Ishikawa (cell line): ENCODE data around the gene CLCNKB.

Experiments used
- CEBPB ChIP-seq: IDR thresholded peaks from 2 replicates; pipeline ENCODE4 v1.6.1; 2012
- CREB1 ChIP-seq: IDR thresholded peaks from 2 replicates; pipeline ENCODE4 v1.6.1; 2012; ENCODE audit warnings: low read depth
- EGR1 ChIP-seq: IDR thresholded peaks from 2 replicates; pipeline ENCODE4 v1.6.1; 2012
- EP300 ChIP-seq: IDR thresholded peaks from 2 replicates; pipeline ENCODE4 v1.6.1; 2012; ENCODE audit warnings: borderline replicate concordance
- FOXM1 ChIP-seq: IDR thresholded peaks from 2 replicates; pipeline ENCODE4 v1.6.1; 2012; ENCODE audit warnings: low read depth, borderline replicate concordance
- MAX ChIP-seq: IDR thresholded peaks from 2 replicates; pipeline ENCODE4 v1.6.1; 2012
- NFIC ChIP-seq: IDR thresholded peaks from 2 replicates; pipeline ENCODE4 v1.6.1; 2012
- RAD21 ChIP-seq: IDR thresholded peaks from 2 replicates; pipeline ENCODE4 v1.6.1; 2012; ENCODE audit warnings: low read depth
- REST ChIP-seq: IDR thresholded peaks from 2 replicates; pipeline ENCODE4 v1.6.1; 2012; ENCODE audit warnings: low read depth, mild to moderate bottlenecking
- TAF1 ChIP-seq: IDR thresholded peaks from 2 replicates; pipeline ENCODE4 v1.6.1; 2012; ENCODE audit warnings: low read depth, mild to moderate bottlenecking
- TCF12 ChIP-seq: IDR thresholded peaks from 2 replicates; pipeline ENCODE4 v1.6.1; 2012; ENCODE audit warnings: low read depth
- TEAD4 ChIP-seq: IDR thresholded peaks from 2 replicates; pipeline ENCODE4 v1.6.1; 2012
- USF1 ChIP-seq: IDR thresholded peaks from 2 replicates; pipeline ENCODE4 v1.6.1; 2012
- YY1 ChIP-seq: IDR thresholded peaks from 2 replicates; pipeline ENCODE4 v1.6.1; 2012; ENCODE audit warnings: low read depth
- ZBTB7A ChIP-seq: IDR thresholded peaks from 2 replicates; pipeline ENCODE4 v1.6.1; 2012; ENCODE audit warnings: low read depth

CLCNKB gene

GRCh38 chr1:16015960-16016901 is 27.4 kb upstream of the CLCNKB start:
- no peak for TF ChIP-seq ZBTB7A
- TF ChIP-seq TAF1 = no peak
- no peak for TF ChIP-seq TEAD4

GRCh38 chr1:16017076-16017460 is 26.5 kb upstream of the CLCNKB start:
- TF ChIP-seq TCF12 (no peak), CREB1 (no peak), CEBPB (no peak), REST (no peak)

- no peak for TF ChIP-seq TCF12
- no peak for TF ChIP-seq CEBPB
- TF ChIP-seq FOXM1 = no peak
- TF ChIP-seq ZBTB7A = no peak
- TF ChIP-seq CREB1 = no peak
- no peak for TF ChIP-seq EGR1
- no peak for TF ChIP-seq TEAD4
- TF ChIP-seq RAD21 = no peak
These were observed 25.9 kb upstream of the CLCNKB start, which contains the start of gene HSPB7 for GRCh38 chr1:16017461-16018303. Gene HSPB7, minus strand, starts transcription at chr1:16018043. Its CDS starts 80 bp downstream, at chr1:16017963.

- no peak for TF ChIP-seq NFIC
These were observed 25.3 kb upstream of the CLCNKB start for GRCh38 chr1:16018308-16018707.

- TF ChIP-seq TCF12 (no peak), TAF1 (no peak), YY1 (no peak), MAX (no peak), EGR1 (no peak), REST (no peak), CEBPB (no peak), NFIC (no peak), TEAD4 (no peak), EP300 (no peak), RAD21 (no peak), CREB1 (no peak)
These were observed 24.6 kb upstream of the CLCNKB start for GRCh38 chr1:16018749-16019643.

- no peak for TF ChIP-seq TEAD4
These were observed 23.8 kb upstream of the CLCNKB start for GRCh38 chr1:16019644-16020277.

GRCh38 chr1:16020325-16020724 is 23.3 kb upstream of the CLCNKB start:
- TF ChIP-seq RAD21 = no peak
- no peak for TF ChIP-seq CEBPB
- no peak for TF ChIP-seq CREB1
- no peak for TF ChIP-seq FOXM1
- TF ChIP-seq MAX = no peak
- TF ChIP-seq YY1 = no peak
- no peak for TF ChIP-seq USF1
- no peak for TF ChIP-seq EGR1
